ENCODE data around the gene CASP8AP2.
"Not testable (repeated sequence)": the region's sequence is repeated elsewhere in the genome, so short reads cannot be mapped to it uniquely, and the experiment has no call there.

The CASP8AP2 gene

DNA sequence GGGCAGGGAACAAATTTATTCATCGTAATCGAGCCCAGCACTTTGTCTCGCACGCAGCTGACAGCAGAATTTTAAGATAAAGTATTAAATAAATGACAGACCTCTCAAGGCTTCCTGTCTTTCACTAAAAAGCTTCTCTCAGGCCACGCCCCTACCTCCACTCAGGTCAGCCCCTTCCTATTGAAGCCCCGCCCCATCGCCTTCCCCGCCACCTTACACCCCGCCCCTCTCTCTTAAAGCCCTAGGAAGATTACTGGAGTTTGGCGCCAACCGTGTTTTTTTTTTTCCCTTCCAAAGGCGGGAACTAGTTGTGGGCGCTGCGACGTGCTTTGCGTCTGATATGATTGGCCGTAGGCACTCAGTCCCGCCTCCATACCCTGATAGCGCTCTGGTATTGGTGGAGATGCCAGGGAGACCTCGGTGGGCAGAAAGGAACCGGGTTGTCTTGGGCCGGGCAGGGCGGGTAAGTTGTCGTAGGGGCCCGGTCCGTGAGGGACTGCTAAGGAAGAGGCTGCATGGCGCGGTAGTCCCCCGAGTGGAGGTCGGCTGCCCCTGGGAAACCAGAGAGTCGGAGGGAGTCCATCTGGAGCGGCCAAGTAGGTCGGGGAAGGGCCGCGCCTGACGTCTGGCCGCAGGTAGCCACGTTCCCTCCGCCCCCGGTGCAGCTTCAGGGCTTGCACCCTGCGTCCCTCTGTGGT lies at the start of gene CASP8AP2:
Gene CASP8AP2, plus strand, starts transcription at position 409 of the 698 bp plus-strand sequence.
- peak; percentile 88 for DNase-seq

DNA sequence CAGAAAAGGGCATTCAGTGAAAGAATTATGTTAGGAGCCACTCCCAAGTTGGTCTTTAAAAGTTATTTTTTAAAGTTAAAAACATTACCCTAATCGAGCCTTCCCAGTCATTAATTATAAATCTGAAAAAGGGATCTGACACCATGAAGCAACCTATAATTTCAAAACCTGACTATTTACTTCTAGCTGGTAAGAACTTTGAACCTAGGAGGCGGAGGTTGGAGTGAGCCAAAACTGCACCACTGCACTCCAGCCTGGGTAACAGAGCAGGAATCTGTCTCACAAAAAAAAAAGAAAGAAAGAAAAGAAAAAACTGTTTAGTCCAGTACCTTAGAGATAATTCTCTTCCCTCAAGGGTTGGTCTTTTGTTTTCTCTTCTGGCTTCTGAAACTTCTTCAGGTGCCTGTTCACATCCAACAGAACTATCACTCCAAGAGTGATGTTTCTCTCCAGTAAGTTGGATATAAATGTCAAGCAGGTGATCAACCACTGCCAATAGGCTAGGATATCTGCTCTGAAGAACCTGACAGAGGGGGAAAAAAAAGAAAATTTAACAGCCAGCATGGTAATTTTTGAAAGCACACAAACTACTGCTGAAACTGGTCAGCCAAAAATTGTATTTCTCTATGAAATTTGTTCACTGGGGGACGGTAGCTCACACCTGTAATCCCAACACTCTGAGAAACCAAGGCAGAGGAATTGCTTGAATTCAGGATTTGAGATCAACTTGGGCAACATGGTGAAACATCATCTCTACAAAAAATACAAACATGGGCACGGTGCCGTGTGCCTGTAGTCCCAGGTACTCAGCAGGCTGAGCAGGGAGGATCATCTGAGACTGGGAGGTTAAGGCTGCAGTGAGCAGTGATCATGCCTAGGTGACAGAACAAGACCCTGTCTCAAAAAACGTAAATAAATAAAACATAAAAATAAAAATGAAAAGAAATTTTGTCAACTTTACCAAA lies 48.3 kb upstream of the CASP8AP2 start:
- DNase-seq = no peak

DNA sequence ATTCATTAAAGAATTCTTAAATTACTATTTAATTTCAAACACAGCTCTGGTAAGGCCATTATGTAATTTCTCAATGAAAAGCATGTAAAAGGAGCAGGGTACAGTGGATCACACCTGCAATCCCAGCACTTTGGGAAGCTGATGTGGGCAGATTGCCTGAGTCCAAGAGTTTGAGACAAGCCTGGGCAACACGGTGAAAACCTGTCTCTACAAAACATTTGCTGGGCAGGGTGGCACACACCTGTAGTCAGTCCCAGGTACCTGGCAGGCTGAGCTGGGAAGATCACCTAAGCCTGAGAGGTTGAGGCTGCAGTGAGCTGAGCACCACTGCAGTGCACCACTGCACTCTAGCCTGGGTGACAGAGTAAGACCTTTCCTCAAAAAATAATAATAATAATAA lies 47.5 kb upstream of the CASP8AP2 start:
- no peak for DNase-seq

DNA sequence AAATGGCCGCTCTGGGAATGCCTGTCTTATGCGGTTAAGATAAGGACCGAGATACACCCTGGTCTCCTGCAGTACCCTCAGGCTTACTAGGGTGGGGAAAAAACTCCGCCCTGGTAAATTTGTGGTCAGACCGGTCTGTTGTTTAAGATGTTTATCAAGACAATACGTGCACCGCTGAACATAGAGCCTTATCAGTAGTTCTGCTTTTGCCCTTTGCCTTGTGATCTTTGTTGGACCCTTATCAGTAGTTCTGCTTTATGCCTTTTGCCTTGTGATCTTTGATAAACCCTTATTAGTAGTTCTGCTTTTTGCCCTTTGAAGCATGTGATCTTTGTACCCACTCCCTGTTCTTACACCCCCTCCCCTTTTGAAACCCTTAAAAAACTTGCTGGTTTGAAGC lies 46.4 kb upstream of the CASP8AP2 start:
- not testable (repeated sequence) for DNase-seq

DNA sequence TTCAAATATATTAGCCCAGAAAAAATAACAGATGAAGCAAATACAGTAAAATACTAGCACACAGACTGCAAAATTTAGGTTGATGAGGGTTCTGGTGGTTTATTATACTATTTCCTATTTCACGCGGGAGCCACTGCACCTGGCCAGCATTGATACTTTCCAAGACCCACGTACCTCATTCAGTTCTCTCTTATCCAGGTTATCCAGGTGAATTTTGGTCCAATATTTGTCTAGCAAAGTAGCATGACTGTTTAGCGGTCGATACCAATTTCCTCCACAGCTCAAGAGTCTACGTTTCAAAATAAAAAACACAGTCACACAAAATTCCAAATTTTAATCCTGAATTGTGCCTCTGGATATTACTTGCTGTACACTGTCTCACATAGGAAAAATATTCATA lies 44.8 kb upstream of the CASP8AP2 start:
- DNase-seq = no peak

DNA sequence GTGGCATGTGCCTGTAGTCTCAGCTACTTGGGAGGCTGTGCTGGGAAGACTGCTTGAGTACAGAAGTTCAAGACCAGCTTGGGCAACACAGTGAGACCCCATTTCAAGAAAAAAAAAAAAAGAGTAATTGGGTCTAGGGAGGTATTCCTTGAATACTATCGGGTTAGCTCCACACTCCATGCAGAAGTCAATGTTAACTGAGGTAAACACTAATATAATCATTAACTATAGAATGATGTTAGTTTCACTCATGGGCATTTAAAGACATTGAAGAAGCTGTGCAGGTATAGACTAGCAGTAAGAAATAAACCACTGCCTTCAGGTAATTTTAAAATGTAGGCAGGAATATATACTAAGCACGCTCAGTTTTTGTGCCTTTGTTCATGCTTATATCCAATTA lies 42.7 kb upstream of the CASP8AP2 start:
- no peak for DNase-seq

DNA sequence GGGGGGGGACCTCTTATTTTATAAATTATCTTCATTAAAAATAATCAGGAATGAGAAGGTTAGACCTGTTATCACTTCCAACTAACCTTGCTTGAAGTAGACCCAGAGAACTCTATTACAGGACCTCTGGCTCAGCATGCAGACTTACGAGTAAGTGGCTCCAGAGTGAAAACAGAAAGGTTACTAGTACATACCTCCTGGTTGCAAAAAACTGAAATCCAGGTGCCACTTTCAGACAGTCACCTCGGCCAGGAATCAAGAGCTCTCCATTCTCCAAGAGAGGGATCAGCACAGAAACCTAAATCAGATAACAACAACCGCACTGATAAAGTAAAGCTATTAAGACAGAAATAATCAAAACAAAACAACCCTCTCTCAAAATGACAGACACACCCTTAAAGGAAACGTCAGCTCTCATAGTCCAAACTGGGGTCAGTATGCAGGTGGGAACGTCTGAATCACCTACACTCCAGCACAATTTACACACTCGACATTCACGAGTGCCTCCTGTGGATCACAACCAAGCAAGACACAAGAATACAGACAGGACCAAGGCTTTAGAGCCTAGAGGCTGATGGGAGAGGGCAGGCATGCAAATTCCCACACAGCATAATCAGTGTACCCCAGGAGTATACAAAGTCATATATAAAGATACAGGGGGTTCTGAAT lies 41.9 kb upstream of the CASP8AP2 start:
- DNase-seq = no peak

DNA sequence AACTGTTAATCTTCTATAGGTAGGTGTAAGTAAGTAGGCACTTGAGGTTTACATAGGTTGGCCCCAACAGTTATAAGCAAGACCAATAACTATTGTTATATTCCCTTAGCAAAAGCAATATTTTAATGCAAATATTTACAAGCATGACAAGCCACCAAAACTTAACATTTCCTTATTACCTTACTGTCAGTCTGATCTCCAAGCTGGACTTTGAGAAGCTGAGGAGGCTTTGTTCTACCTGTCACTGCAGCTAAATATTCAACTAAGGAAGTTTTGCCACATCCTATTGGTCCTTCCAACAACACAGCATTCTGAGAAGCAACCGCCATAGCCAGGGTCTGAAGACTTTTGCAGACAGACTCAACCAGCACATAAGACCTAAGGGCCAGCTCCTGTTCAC lies 39.7 kb upstream of the CASP8AP2 start:
- DNase-seq = no peak

DNA sequence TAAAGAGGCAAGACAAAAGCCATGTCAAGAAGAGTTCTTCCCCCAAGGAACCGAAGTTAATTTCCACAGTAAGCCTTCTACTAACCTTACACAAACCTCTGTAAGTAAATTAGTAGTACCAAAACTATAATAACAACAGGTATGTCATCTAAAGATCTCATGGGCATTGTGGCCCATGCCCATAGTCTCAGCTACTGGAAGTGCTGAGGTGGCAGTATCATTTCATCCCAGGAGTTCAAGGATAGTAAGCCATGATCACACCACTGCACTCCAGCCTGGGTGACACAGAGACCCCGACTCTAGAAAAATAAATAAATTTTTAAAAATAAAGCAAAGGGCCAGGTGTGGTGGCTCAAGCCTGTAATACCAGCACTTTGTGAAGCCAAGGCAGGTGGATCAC lies 39.3 kb upstream of the CASP8AP2 start:
- DNase-seq = no peak

DNA sequence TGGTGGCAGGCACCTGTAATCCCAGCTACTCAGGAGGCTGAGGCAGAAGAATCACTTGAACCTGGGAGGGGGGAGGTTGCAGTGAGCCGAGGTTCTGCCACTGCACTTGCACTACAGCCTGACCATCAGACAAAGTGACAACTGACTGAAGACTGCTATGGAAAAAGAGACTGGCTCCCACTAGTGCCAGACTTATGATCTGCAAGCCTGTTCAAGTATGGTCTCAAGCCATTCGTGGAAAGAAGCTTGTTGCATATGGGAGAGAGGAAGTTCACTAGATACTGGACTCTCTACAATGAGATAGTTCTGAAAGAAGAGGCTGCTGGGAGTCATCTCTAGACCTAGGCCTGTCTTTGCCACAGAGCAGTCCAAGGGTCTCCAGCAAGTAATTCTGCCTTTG lies 36.8 kb upstream of the CASP8AP2 start:
- DNase-seq = no peak

DNA sequence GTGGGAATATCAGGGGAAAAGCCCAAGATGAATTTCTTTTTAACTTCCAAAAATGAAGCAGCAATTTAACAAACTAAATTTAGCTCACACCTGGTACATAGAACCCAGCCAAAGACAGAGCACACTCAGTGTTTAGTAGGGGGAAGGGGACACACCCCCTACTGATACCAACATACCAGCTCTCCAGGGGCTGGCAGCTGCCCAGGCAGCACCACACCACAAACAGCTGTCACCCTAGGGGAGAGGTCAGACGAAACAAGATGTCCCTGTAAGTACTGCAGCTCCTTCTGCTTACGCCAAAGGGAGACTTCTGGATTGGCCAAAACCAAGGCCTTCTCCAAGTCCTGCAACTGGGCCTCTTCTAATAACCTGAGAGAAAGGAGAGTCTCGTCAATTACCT lies 36.1 kb upstream of the CASP8AP2 start:
- no peak for DNase-seq

DNA sequence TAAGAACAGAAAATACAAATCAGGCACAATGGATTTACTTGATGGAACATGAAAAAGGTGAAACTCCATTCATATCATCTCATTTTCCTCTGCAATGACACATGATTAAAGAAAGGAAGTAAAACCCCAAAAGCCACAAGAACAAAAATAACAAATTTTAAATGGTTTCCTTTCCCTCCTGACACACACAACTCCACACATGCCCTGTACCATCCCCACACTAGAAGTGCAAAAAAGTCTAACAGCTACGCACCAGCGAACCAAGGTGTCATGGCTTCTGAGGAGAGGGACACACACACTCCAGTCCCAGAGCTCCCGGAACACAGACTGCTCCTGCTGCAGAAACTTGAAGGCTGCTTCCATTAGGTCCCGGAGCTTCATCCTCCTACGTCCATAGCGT lies 35.4 kb upstream of the CASP8AP2 start:
- no peak for DNase-seq

DNA sequence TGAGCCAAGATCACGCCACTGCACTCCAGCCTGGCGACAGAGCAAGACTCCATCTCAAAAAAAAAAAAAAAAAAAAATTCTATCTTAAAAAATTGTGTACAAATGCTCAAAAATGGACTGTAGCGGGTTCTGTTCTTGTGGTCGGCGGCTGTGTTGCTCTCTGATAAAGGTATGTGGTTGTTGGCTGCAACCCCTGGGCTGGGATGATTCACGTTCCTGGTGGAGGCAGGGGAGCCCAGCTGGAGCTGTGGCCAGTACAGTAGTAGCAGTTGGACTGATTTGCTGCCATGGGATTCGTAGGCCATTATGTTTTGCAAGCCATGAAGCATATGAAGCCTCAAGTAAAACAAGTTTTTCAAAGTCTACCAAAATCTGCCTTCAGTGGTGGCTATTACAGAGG lies 32.4 kb upstream of the CASP8AP2 start:
- no peak for DNase-seq

DNA sequence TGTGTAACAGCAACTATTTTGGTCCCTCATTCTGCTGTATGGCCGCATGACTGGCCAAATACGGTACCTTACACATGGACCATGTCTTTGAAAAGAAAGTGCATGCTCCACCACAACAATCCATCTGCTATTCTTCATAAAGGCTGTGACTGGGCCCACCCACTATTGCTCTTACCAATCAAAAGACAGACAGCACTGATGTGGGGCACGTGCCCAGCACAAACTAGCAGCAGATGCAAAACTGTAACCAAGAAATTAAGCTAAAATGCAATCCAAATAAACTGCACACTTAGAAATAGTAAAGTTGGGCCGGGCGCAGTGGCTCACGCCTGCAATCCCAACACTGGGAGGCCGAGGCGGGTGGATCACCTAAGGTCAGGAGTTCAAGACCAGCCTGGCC lies 30.6 kb upstream of the CASP8AP2 start:
- DNase-seq = no peak

DNA sequence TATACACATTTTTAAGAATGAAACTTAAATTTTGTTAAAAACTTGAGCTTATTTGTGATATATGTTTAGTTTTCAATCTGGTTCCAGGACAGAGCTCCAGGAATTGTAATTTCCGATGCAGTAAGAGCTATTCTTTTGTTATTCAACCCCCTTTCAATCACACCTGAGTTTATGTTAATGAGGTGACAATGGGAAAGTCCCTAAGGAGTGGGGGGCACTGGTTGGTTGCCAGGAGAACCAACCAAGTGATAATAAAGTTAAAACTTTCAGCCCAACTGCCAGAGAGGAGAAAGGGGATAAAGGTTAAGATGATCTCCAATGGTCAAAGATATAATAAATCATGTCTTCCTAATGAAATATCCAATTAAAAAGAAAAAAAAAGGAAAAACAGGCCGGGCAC lies 29.9 kb upstream of the CASP8AP2 start:
- DNase-seq = no peak

DNA sequence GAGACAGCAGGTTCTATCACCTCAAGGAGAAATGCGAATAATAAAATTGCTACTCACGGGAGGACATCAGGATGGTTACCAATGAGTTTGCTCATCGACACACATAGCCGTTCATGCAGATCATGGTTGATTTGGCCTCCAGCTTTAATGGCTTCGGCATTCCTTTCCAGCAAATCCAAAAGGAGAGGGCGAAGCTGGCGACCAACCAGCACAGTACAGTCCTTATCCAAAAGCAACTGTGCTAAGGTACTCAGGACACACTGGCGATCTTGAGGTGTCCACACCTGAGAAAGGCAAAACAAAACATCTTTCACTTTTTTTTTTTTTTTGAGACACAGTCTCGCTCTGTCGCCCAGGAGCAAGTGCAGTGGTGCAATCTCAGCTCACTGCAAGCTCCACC lies 26.4 kb upstream of the CASP8AP2 start:
- no peak for DNase-seq

DNA sequence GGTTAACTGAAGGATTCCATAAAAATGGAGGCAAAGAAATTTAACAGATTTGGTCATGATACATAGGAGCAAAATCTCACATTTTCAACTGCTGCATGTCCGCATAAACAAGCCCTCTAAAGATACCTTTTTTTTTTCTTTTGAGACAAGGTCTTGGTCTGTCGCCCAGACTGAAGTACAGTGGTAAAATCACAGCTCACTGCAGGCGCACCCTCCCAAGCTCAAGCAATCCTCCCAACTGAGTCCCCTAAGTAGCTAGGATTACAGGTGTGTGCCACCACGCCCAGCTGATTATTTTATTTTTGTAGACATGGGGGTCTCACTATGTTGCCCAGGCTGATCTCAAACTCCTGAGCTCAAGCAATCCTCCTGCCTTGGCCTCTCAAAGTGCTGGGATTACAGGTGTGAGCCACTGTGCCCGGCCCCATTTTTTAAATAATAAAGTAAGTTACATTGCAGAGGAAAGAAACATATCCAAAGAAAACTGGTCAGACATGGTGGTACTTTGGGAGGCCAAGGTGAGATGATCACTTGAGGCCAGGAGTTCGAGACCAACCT lies 23.8 kb upstream of the CASP8AP2 start:
- DNase-seq = no peak

DNA sequence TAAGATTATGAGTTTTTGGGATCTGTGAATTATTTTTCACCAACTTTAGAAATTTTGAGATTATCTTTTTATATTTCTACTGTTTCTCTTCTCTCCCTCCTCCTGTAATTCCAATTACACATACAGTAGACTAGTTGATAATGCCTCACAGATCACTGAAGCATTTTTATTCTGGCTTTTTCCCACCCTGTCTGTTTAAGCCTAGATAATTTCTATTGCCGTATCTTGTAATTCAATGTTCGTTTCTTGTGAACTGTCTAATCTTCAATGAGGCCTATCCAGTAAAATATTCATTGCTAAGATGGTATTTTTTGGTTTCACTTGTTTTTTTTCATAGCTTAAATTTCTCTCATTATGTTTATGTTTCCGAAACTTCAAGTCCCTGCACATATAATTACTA lies 22.1 kb upstream of the CASP8AP2 start:
- no peak for DNase-seq

DNA sequence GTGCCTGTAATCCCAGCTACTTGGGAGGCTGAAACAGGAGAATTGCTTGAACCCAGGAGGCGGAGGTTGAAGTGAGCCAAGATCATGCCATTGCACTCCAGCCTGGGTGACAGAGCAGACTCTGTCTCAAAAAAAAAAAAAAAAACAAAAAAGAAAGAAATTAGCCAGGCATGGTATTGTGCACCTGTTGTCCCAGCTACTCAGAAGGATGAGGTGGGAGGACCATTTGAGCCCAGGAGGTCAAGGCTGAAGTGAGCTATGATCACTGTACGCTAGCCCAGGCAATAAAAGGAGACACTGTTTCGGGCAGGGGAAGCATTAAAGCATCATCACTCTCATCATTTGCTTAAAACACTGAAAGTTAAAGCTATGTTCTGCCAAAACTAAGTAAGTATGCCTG lies 16.3 kb upstream of the CASP8AP2 start:
- not testable (repeated sequence) for DNase-seq

DNA sequence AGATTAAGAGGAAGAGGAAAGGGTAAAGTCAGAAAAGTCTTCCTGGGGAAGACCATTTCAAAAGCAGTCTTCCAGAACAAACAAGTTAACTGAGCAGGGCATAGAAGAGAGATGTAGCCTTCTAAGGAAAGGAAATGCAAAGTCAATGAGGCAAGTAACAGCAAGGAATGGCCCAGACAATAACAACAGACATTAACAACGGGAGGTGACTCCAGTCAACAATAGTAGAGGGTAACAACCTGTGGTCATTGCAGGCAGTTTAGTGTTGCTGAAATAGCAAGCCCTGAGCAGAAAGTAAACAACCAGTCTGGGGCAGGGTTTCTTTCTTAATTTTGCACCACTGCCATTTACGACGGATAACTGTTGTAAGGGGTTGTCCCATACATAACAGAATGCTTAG lies 12.2 kb upstream of the CASP8AP2 start:
- no peak for DNase-seq

DNA sequence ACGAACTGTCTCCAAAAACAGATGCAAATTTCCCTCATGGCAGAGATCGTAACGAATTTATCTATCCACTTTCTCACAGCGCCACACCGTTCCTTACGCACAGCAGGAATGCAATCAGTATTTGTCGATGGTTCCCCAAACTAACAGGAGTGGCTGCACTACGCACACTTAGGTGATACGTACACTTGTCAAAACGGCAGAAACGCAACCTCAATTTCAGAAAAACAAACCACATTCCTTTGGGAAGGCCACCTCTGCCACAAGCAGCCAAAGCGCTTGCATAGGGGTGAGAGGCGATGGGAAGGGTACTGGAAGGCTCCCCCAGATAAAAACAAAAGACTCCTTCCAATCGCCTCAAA lies 10.7 kb upstream of the CASP8AP2 start:
- no peak for DNase-seq

DNA sequence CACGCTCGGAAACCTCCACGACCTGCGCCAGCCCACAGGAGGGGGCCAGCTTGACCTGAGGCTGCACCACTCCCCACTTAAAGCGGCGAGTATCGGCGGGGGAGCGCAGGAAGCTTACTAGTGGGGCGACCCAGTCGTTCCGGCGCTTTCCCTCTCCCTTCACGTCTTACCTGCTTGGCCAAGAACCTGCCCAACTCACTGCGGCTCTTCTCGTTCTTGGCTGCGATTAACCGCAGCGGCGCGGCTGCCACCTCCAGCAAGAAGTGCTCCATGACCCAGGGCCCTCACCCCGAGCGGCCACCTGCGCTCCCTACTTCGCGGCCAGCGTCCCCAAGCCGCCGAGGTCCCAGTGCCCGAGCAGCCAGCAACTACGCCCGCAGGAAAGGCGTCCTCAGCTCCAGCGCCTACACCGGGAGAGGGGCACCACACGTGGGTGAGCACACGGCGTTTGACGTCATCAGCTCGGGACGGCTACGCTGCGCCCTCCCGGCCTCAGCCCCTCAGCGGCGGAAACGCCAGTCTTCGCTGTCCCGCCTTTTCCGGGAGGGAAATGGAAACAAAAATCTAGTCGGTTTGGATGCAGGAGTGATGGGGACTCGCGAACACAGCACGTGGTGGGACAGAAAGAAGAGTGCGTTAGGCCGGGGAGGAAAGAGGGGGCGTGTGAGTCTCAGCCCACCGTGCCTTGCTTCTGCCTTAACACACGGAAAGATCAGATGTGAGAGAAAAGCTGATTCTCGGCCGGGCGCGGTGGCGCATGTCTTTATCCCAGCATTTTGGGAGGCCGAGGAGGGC lies 10.1 kb upstream of the CASP8AP2 start, which contains the start of gene MDN1:
Gene MDN1, minus strand, starts transcription at position 459 of the 795 bp plus-strand sequence. Its CDS starts 187 bp downstream, at position 272.
- DNase-seq = peak; percentile 92
